ENCODE measurements around the gene PTPRA.
"Not testable (repeated sequence)": the region's sequence is repeated elsewhere in the genome, so short reads cannot be mapped to it uniquely, and the experiment has no call there.

PTPRA gene

GRCh38 chr20:3011752-3012151, 138.5 kb downstream of the PTPRA start:
- peaks cover 17% of the 10 kb centered on the region for H3K36me3 ChIP-seq (ENCODE audit: control insufficient read depth, insufficient read depth, low read length)
- H3K9me3 ChIP-seq (ENCODE audit: control insufficient read depth, low read length), result no peaks in the 10 kb centered on the region
- H3K4me1 ChIP-seq (ENCODE audit: control insufficient read depth, insufficient read depth, low read length, poor library complexity, severe bottlenecking), result no peaks in the 10 kb centered on the region
- no peak for DNase-seq
- no peak overlapping the region for H3K27ac ChIP-seq (ENCODE audit: insufficient read depth, low read length, poor library complexity, severe bottlenecking)
- no peaks in the 10 kb centered on the region for H3K27me3 ChIP-seq (replicated peaks; ENCODE audit: control insufficient read depth, insufficient read depth, low read length, poor library complexity, severe bottlenecking)
- H3K4me3 ChIP-seq (ENCODE audit: insufficient read depth, low read depth, low read length, poor library complexity, severe bottlenecking), result no peak overlapping the region

GRCh38 chr20:3013771-3014170, 140.5 kb downstream of the PTPRA start:
- Histone ChIP-seq H3K4me1 (ENCODE audit: control insufficient read depth, insufficient read depth, low read length, poor library complexity, severe bottlenecking) (no peaks in the 10 kb centered on the region), H3K27ac (ENCODE audit: insufficient read depth, low read length, poor library complexity, severe bottlenecking) (no peak overlapping the region), H3K4me3 (ENCODE audit: insufficient read depth, low read depth, low read length, poor library complexity, severe bottlenecking) (no peak overlapping the region), H3K36me3 (ENCODE audit: control insufficient read depth, insufficient read depth, low read length) (peaks cover 10% of the 10 kb centered on the region), H3K9me3 (ENCODE audit: control insufficient read depth, low read length) (no peaks in the 10 kb centered on the region), H3K27me3 (replicated peaks; ENCODE audit: control insufficient read depth, insufficient read depth, low read length, poor library complexity, severe bottlenecking) (no peaks in the 10 kb centered on the region)
- no peak for DNase-seq

GRCh38 chr20:3014179-3014578, 140.9 kb downstream of the PTPRA start:
- Histone ChIP-seq H3K27me3 (replicated peaks; ENCODE audit: control insufficient read depth, insufficient read depth, low read length, poor library complexity, severe bottlenecking) (no peaks in the 10 kb centered on the region), H3K9me3 (ENCODE audit: control insufficient read depth, low read length) (no peaks in the 10 kb centered on the region), H3K4me1 (ENCODE audit: control insufficient read depth, insufficient read depth, low read length, poor library complexity, severe bottlenecking) (no peaks in the 10 kb centered on the region), H3K27ac (ENCODE audit: insufficient read depth, low read length, poor library complexity, severe bottlenecking) (no peak overlapping the region), H3K4me3 (ENCODE audit: insufficient read depth, low read depth, low read length, poor library complexity, severe bottlenecking) (no peak overlapping the region), H3K36me3 (ENCODE audit: control insufficient read depth, insufficient read depth, low read length) (peaks cover 10% of the 10 kb centered on the region)
- no peak for DNase-seq

GRCh38 chr20:3014662-3015061, 141.4 kb downstream of the PTPRA start:
- Histone ChIP-seq H3K9me3 (ENCODE audit: control insufficient read depth, low read length) (no peaks in the 10 kb centered on the region), H3K4me3 (ENCODE audit: insufficient read depth, low read depth, low read length, poor library complexity, severe bottlenecking) (no peak overlapping the region), H3K27me3 (replicated peaks; ENCODE audit: control insufficient read depth, insufficient read depth, low read length, poor library complexity, severe bottlenecking) (no peaks in the 10 kb centered on the region), H3K4me1 (ENCODE audit: control insufficient read depth, insufficient read depth, low read length, poor library complexity, severe bottlenecking) (no peaks in the 10 kb centered on the region), H3K36me3 (ENCODE audit: control insufficient read depth, insufficient read depth, low read length) (peaks cover 10% of the 10 kb centered on the region), H3K27ac (ENCODE audit: insufficient read depth, low read length, poor library complexity, severe bottlenecking) (no peak overlapping the region)
- no peak for DNase-seq

GRCh38 chr20:3015302-3015701, 142.0 kb downstream of the PTPRA start:
- not testable (repeated sequence) for H3K4me3 ChIP-seq (ENCODE audit: insufficient read depth, low read depth, low read length, poor library complexity, severe bottlenecking); H3K27me3 ChIP-seq (replicated peaks; ENCODE audit: control insufficient read depth, insufficient read depth, low read length, poor library complexity, severe bottlenecking); H3K4me1 ChIP-seq (ENCODE audit: control insufficient read depth, insufficient read depth, low read length, poor library complexity, severe bottlenecking); H3K27ac ChIP-seq (ENCODE audit: insufficient read depth, low read length, poor library complexity, severe bottlenecking); DNase-seq; H3K9me3 ChIP-seq (ENCODE audit: control insufficient read depth, low read length)
- peaks cover 10% of the 10 kb centered on the region for H3K36me3 ChIP-seq (ENCODE audit: control insufficient read depth, insufficient read depth, low read length)

- no peak for DNase-seq
- Histone ChIP-seq H3K36me3 (ENCODE audit: control insufficient read depth, insufficient read depth, low read length) (peaks cover 61% of the 10 kb centered on the region), H3K27ac (ENCODE audit: insufficient read depth, low read length, poor library complexity, severe bottlenecking) (no peak overlapping the region), H3K9me3 (ENCODE audit: control insufficient read depth, low read length) (no peaks in the 10 kb centered on the region), H3K4me3 (ENCODE audit: insufficient read depth, low read depth, low read length, poor library complexity, severe bottlenecking) (no peak overlapping the region), H3K27me3 (replicated peaks; ENCODE audit: control insufficient read depth, insufficient read depth, low read length, poor library complexity, severe bottlenecking) (no peaks in the 10 kb centered on the region), H3K4me1 (ENCODE audit: control insufficient read depth, insufficient read depth, low read length, poor library complexity, severe bottlenecking) (no peaks in the 10 kb centered on the region)
Measured at GRCh38 chr20:3021327-3021726, 148.0 kb downstream of the PTPRA start.

GRCh38 chr20:3021777-3022176, 148.5 kb downstream of the PTPRA start:
- H3K27me3 ChIP-seq (replicated peaks; ENCODE audit: control insufficient read depth, insufficient read depth, low read length, poor library complexity, severe bottlenecking), result no peaks in the 10 kb centered on the region
- peaks cover 65% of the 10 kb centered on the region for H3K36me3 ChIP-seq (ENCODE audit: control insufficient read depth, insufficient read depth, low read length)
- no peak overlapping the region for H3K27ac ChIP-seq (ENCODE audit: insufficient read depth, low read length, poor library complexity, severe bottlenecking)
- no peak for DNase-seq
- no peaks in the 10 kb centered on the region for H3K4me1 ChIP-seq (ENCODE audit: control insufficient read depth, insufficient read depth, low read length, poor library complexity, severe bottlenecking)
- no peak overlapping the region for H3K4me3 ChIP-seq (ENCODE audit: insufficient read depth, low read depth, low read length, poor library complexity, severe bottlenecking)
- no peaks in the 10 kb centered on the region for H3K9me3 ChIP-seq (ENCODE audit: control insufficient read depth, low read length)

- H3K9me3 ChIP-seq (ENCODE audit: control insufficient read depth, low read length); H3K4me3 ChIP-seq (ENCODE audit: insufficient read depth, low read depth, low read length, poor library complexity, severe bottlenecking); DNase-seq; H3K27me3 ChIP-seq (replicated peaks; ENCODE audit: control insufficient read depth, insufficient read depth, low read length, poor library complexity, severe bottlenecking); H3K27ac ChIP-seq (ENCODE audit: insufficient read depth, low read length, poor library complexity, severe bottlenecking); H3K4me1 ChIP-seq (ENCODE audit: control insufficient read depth, insufficient read depth, low read length, poor library complexity, severe bottlenecking): not testable (repeated sequence)
- H3K36me3 ChIP-seq (ENCODE audit: control insufficient read depth, insufficient read depth, low read length), result peaks cover 66% of the 10 kb centered on the region
Measured at GRCh38 chr20:3022559-3023490, 149.5 kb downstream of the PTPRA start.

GRCh38 chr20:3027987-3028386, 154.7 kb downstream of the PTPRA start:
- H3K4me3 ChIP-seq (ENCODE audit: insufficient read depth, low read depth, low read length, poor library complexity, severe bottlenecking), result no peak overlapping the region
- no peaks in the 10 kb centered on the region for H3K4me1 ChIP-seq (ENCODE audit: control insufficient read depth, insufficient read depth, low read length, poor library complexity, severe bottlenecking)
- H3K36me3 ChIP-seq (ENCODE audit: control insufficient read depth, insufficient read depth, low read length), result peaks cover 48% of the 10 kb centered on the region
- H3K27me3 ChIP-seq (replicated peaks; ENCODE audit: control insufficient read depth, insufficient read depth, low read length, poor library complexity, severe bottlenecking), result no peaks in the 10 kb centered on the region
- H3K9me3 ChIP-seq (ENCODE audit: control insufficient read depth, low read length), result no peaks in the 10 kb centered on the region
- no peak overlapping the region for H3K27ac ChIP-seq (ENCODE audit: insufficient read depth, low read length, poor library complexity, severe bottlenecking)
- DNase-seq, result no peak

- peaks cover 44% of the 10 kb centered on the region for H3K36me3 ChIP-seq (ENCODE audit: control insufficient read depth, insufficient read depth, low read length)
- no peaks in the 10 kb centered on the region for H3K4me1 ChIP-seq (ENCODE audit: control insufficient read depth, insufficient read depth, low read length, poor library complexity, severe bottlenecking)
- DNase-seq, result no peak
- H3K27ac ChIP-seq (ENCODE audit: insufficient read depth, low read length, poor library complexity, severe bottlenecking), result no peak overlapping the region
- no peaks in the 10 kb centered on the region for H3K9me3 ChIP-seq (ENCODE audit: control insufficient read depth, low read length)
- H3K27me3 ChIP-seq (replicated peaks; ENCODE audit: control insufficient read depth, insufficient read depth, low read length, poor library complexity, severe bottlenecking), result no peaks in the 10 kb centered on the region
- H3K4me3 ChIP-seq (ENCODE audit: insufficient read depth, low read depth, low read length, poor library complexity, severe bottlenecking), result no peak overlapping the region
Measured at GRCh38 chr20:3031524-3032147, 158.4 kb downstream of the PTPRA start.

Data from effector memory CD4-positive, alpha-beta T cell (primary cell).